ENCODE results near the gene HOXB4.

The HOXB4 gene

DNA sequence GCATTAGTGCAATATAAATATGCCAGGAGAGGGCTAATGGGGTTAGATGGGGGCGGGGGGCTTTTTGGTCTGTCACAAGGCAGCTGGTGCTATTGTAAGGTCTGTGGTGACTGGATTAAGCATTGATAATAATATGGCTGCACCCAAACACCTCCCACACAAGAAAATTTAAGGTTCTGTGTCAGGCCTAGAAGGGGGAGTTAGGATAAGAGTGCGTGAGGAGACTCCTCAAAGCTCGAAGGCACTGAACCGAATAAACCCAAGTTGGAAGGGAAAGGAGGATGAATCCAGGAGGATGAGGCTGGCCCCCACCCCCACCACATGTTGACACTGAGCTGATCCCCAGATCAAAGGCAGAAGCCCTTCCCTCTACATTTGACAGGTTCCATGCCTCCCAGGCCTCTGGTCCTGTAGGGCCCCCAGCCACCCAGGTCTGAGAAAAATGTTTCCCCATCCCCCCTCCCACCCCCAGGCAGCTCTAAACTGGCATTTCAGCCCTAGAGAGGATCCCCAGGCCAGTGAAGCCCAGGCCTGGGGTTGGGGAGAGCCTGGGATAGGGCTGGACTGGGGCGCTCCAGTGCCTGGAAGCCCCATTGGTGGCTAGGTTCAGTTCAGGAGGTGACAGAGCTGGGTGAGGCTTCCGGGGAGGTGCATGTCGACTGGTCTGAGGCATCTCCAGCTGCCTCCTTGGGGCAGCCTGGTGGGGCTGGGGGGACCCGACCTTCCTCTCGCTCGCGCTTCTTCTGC lies 49.0 kb downstream of the HOXB4 start:
- no peak for DNase-seq (ENCODE audit: low read depth)

DNA sequence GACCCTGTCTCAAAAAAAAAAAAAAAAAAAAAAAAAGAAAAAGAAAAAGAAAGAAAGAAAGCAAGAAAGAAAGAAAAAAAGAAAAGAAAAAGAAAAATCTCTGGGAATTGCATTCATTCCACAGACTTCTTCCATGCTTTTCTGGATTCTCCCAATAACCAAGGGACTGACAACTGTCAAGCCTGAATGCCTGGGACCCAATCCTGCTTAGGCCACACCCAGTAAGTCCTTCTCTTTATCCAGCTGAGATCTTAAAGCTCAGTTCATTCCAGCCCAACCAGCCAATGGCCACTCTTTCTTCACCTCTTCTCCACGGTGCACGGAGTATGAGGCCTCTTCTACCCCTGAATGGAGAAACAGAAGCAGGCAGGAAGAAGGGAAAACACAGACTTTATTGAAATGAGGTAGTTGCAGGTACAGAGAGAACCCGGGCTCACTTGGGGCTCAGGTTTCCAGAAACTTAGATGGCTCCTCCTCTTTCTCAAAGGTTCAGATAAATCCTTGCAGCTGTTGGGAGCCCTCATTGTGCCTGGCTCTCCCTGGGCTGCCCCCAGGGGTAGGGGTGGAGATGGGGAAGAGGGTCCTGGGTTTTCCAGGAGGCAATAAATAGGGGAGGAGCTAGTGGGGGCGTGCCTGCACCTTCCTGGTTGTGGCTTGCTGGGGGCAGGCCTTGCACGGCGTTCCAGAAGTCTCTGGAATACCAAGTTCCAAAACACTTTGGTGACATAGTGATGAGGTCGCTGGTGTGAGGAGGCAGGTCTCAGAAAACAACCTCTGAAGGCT lies 49.8 kb downstream of the HOXB4 start:
- DNase-seq (ENCODE audit: low read depth): no peak

GRCh38 chr17:48527547-48527932 lies 50.6 kb downstream of the HOXB4 start:
- DNase-seq (ENCODE audit: low read depth): no peak

DNA sequence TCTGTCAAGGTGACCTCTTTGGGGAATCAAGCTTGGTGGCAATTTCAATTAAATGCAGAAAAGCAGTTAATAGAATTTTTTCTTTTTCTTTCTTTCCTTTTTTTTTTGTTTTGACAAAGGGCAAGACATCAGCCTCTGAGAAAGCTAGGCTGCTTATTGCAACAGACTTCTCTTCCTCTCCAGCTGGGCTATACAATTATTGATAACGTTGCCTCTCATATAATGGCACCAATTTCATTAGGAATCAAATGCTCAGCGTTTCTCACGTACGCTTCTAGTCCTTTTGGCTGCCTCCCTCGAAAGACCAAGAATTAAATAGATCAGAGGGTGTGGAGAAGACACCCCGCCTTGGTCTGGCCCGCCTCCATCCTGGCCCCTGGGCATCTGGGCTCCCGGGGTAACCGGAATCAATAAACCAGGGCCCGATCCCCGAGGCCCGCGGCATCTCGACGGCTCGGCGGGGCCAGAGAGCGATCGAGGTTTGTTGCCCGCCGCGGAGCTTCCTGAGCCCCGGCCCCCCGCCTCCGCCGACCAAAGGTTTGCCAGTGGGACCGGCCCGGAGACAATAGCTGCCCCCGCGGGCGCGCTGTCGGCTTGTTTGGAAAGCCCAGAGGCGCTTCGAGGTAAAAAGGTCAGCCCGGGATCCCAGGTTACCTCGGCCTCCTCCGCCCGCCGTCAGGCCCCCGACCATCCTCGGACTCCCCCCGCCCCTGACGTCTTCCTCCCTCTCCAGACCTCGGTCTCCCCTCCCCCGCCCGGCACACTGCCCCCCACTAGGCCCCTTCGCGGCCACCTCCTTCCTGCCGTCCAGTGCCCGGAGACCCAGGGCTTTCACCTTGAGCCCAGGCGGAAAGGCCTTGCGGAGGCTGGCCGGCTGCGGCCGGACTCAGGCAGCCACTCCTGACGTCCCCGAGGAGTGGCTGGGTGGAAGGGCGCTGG lies 51.3 kb downstream of the HOXB4 start:
- DNase-seq (ENCODE audit: low read depth): no peak
